Endothelial cell of umbilical vein (primary cell): ENCODE results near the gene MRPL50. TPM values are rescaled to one million over a fixed set of nuclear protein-coding genes. Genes with fewer than 3 reads are reported as not detected.

Source experiments
- BruUV-seq: library from RNA; stranded (reverse); fragments of 400-500 nt; replicated peaks from 2 replicates; lab custom pipeline; 2021; lab: Mats Ljungman, UMichigan
- CTCF ChIA-PET: fragments of 300-600, 350-600 bp; sonication (Branson Sonifier 250); formaldehyde crosslinking; loops from one replicate; lab custom pipeline; 2021; ENCODE audit warnings: antibody characterized with exemption, inconsistent platforms; lab: Charles Lee
- POLR2A ChIA-PET: fragments of 300-600, 350-600 bp; sonication (Branson Sonifier 250); formaldehyde crosslinking; loops from one replicate; lab custom pipeline; 2021; ENCODE audit warnings: antibody characterized with exemption, inconsistent platforms; lab: Charles Lee
- DNase-seq: peaks from one replicate; pipeline ENCODE4 v3.0.0-alpha.2; 2011; ENCODE audit warnings: low read depth, low spot score
- FAIRE-seq: peaks from 2 replicates; lab custom pipeline; 2011; peaks lifted over from hg19 to GRCh38; lab: Jason Lieb, UNC
- H2AFZ ChIP-seq: 2 replicates; pipeline ENCODE4 v1.6.0; 2012; ENCODE audit warnings: low read depth, low read length, control low read depth, inconsistent platforms
- H3K27ac ChIP-seq: 2 replicates; pipeline ENCODE4 v1.5.1; 2011; ENCODE audit warnings: low read depth, mild to moderate bottlenecking, control low read depth, low read length, moderate library complexity; ENCODE audit not compliant: insufficient read depth
- H3K27me3 ChIP-seq, 2 experiments: 2 replicates each; pipeline versions ENCODE4 v1.6.0 to v1.6.1; 2011; ENCODE audit warnings: low read length in 2 of 2, mixed read lengths in 1 of 2; ENCODE audit not compliant: control insufficient read depth in 2 of 2, insufficient read depth in 2 of 2
- H3K36me3 ChIP-seq, 2 experiments: 2 replicates in 1 of 2; 3 replicates in 1 of 2; pipeline ENCODE4 v1.5.1; 2011; ENCODE audit warnings: low read length in 2 of 2, mild to moderate bottlenecking in 1 of 2, moderate library complexity in 1 of 2; ENCODE audit not compliant: control insufficient read depth in 2 of 2, insufficient read depth in 2 of 2; ENCODE audit errors: extremely low read depth in 1 of 2
- H3K4me1 ChIP-seq: 3 replicates; pipeline ENCODE4 v1.5.1; 2011; ENCODE audit warnings: mild to moderate bottlenecking, low read length; ENCODE audit not compliant: control insufficient read depth, insufficient read depth; ENCODE audit errors: extremely low read depth
- H3K4me2 ChIP-seq: 2 replicates; pipeline ENCODE4 v1.6.1; 2011; ENCODE audit warnings: low read length, control low read depth, mixed read lengths; ENCODE audit not compliant: insufficient read depth
- H3K4me3 ChIP-seq, 3 experiments: fragments of 200-600 bp in 1 of 3; sonication (generic), shearing (Covaris generic) in 1 of 3; replicated peaks in 1 of 3; 2 replicates each; pipeline ENCODE4 v1.5.1; 2011 to 2016; ENCODE audit warnings: control low read depth in 3 of 3, low read length in 3 of 3, mild to moderate bottlenecking in 2 of 3, inconsistent platforms in 1 of 3, low read depth in 1 of 3, moderate library complexity in 1 of 3; ENCODE audit not compliant: insufficient read depth in 1 of 3
- H3K79me2 ChIP-seq: 2 replicates; pipeline ENCODE4 v1.6.0; 2012; ENCODE audit warnings: low read length, inconsistent platforms; ENCODE audit not compliant: control insufficient read depth, insufficient read depth
- H3K9ac ChIP-seq: replicated peaks from 2 replicates; pipeline ENCODE3; 2011; ENCODE audit warnings: low read length, control low read depth; ENCODE audit not compliant: insufficient read depth; ENCODE audit errors: extremely low read depth
- H3K9me1 ChIP-seq: replicated peaks from 3 replicates; pipeline ENCODE4 v1.6.0; 2011; ENCODE audit warnings: mild to moderate bottlenecking, low read length; ENCODE audit not compliant: control insufficient read depth, insufficient read depth; ENCODE audit errors: extremely low read depth
- H3K9me3 ChIP-seq: replicated peaks from 2 replicates; pipeline ENCODE4 v1.5.1; 2012; ENCODE audit warnings: low read length, inconsistent platforms; ENCODE audit not compliant: control insufficient read depth, insufficient read depth
- H4K20me1 ChIP-seq: replicated peaks from 2 replicates; pipeline ENCODE3; 2011; ENCODE audit warnings: mild to moderate bottlenecking, low read length; ENCODE audit not compliant: control insufficient read depth, insufficient read depth; ENCODE audit errors: extremely low read depth
- CTCF ChIP-seq, 2 donors: IDR thresholded peaks; 1 replicate in 1 of 2; 2 replicates in 1 of 2; pipeline ENCODE4 v1.5.1; 2011; ENCODE audit warnings: low read length in 2 of 2, mild to moderate bottlenecking in 2 of 2, moderate library complexity in 2 of 2, control low read depth in 1 of 2, inconsistent platforms in 1 of 2, low read depth in 1 of 2; ENCODE audit not compliant: insufficient read depth in 1 of 2; ENCODE audit errors: extremely low read depth in 1 of 2
- FOS ChIP-seq: IDR thresholded peaks from 2 replicates; pipeline ENCODE4 v1.6.1; 2011; ENCODE audit warnings: mild to moderate bottlenecking, low read length, moderate library complexity, borderline replicate concordance; ENCODE audit not compliant: insufficient read depth
- GATA2 ChIP-seq: IDR thresholded peaks from 2 replicates; pipeline ENCODE4 v1.7.0; 2011; ENCODE audit warnings: low read depth, mild to moderate bottlenecking, moderate library complexity, mixed read lengths, low read length; ENCODE audit not compliant: insufficient read length, insufficient read depth
- JUN ChIP-seq: IDR thresholded peaks from 2 replicates; pipeline ENCODE4 v1.6.1; 2011; ENCODE audit warnings: borderline replicate concordance, low read depth; ENCODE audit not compliant: insufficient read length, insufficient read depth
- MAX ChIP-seq: IDR thresholded peaks from 2 replicates; pipeline ENCODE4 v1.6.1; 2011; ENCODE audit not compliant: insufficient read depth, insufficient read length
- MYC ChIP-seq: IDR thresholded peaks from one replicate; pipeline ENCODE4 v1.6.1; 2011; ENCODE audit warnings: mild to moderate bottlenecking, low read depth, low read length
- POLR2AphosphoS5 ChIP-seq: IDR thresholded peaks from 2 replicates; pipeline ENCODE4 v1.6.1; 2012; ENCODE audit warnings: low read depth, mild to moderate bottlenecking, control low read depth, low read length, moderate library complexity; ENCODE audit not compliant: insufficient read depth
- dilution Hi-C: fragments of 300-500 bp; cut with MboI; formaldehyde crosslinking; loops from one replicate; pipeline ENCODE4 v1.15.0; 2019; ENCODE audit warnings: low sequenced_read_pairs; ENCODE audit not compliant: extremely low pct_ligation_motif_present
- intact Hi-C: fragments of 100-400 bp; cut with micrococcal nuclease; formaldehyde crosslinking; loops from one replicate; pipeline ENCODE4 v1.10.0; 2022
- polyA plus RNA-seq, 4 experiments: library from polyadenylated mRNA; depleted of rRNA in 3 of 4; stranded (reverse) in 3 of 4; unstranded in 1 of 4; fragments of >200 nt; gene quantifications; 2 replicates each; pipeline versions ENCODE4 v1.2.1 to v1.2.3, GENCODE V29; 2011 to 2012; ENCODE audit warnings: missing spikeins in 1 of 4
- total RNA-seq: library from RNA; stranded (reverse); gene quantifications from 2 replicates; pipeline ENCODE4 v1.2.3, GENCODE V29; 2021

MRPL50 gene
- total and polyA plus RNA-seq, 2 donors (not counting 3 experiments of a cell fraction or from before 2014, with no cell fraction given) = 5.7 to 9.7 TPM

GRCh38 chr9:101352892-101353463 is 45.4 kb downstream of the MRPL50 start:
- dilution Hi-C loops = no loop called here
- no peak for TF ChIP-seq MYC
- no peak for TF ChIP-seq GATA2
- TF ChIP-seq MAX = no peak
- TF ChIP-seq POLR2AphosphoS5 = no peak
- no peak for TF ChIP-seq CTCF (IDR thresholded peaks at IDR 0.05; ENCODE audit: extremely low read depth in 1 of 2, insufficient read depth in 1 of 2, low read depth in 1 of 2, low read length in 2 of 2)
- TF ChIP-seq FOS = no peak
- TF ChIP-seq JUN = no peak

More at GRCh38 chr9:101352892-101353463, 45.4 kb downstream of the MRPL50 start:
- CTCF ChIA-PET = interaction anchor here (1.1 kb wide), 1 partner anchor 41 kb away, joined by 3 read pairs; no protein-coding TSS in a partner anchor
- Histone ChIP-seq H4K20me1 (no peaks in the 10 kb centered on the region), H3K27ac (no peak overlapping the region), H3K79me2 (no peaks in the 10 kb centered on the region), H3K9me3 (no peaks in the 10 kb centered on the region), H3K36me3 (no peaks in the 10 kb centered on the region), H3K27me3 (no peaks in the 10 kb centered on the region), H2AFZ (no peak overlapping the region), H3K4me1 (no peaks in the 10 kb centered on the region), H3K4me3 (no peak overlapping the region), H3K4me2 (no peak overlapping the region), H3K9ac (no peak overlapping the region), H3K9me1 (no peaks in the 10 kb centered on the region)
- FAIRE-seq = no peak
- BruUV-seq = no TSS peak
- intact Hi-C loops = no loop called here
- DNase-seq = no peak
- POLR2A ChIA-PET = no interaction called here
